HepG2 (cell line): ENCODE data around the gene MAPK7. TPM values are rescaled to one million over a fixed set of nuclear protein-coding genes. Genes with fewer than 3 reads are reported as not detected.
A peak's percentile ranks its signal among the peaks of the same experiment; 100 is the strongest.

Experiments
- BORCS8-MEF2B ChIP-seq: sonication (generic); formaldehyde crosslinking; IDR thresholded peaks from 2 replicates; pipeline ENCODE4 v1.8.0; 2022; ENCODE audit warnings: mild to moderate bottlenecking, missing genetic modification reagents
- CEBPZ ChIP-seq: IDR thresholded peaks from 2 replicates; pipeline ENCODE4 v1.6.1; 2012; ENCODE audit warnings: low read length, improper control_type of control experiment
- EED ChIP-seq: sonication (generic); formaldehyde crosslinking; IDR thresholded peaks from 2 replicates; pipeline ENCODE4 v1.5.0; 2020; ENCODE audit warnings: mild to moderate bottlenecking, missing genetic modification reagents
- ETS1 ChIP-seq: sonication (generic); formaldehyde crosslinking; IDR thresholded peaks from 2 replicates; pipeline ENCODE4 v1.4.0; 2020; ENCODE audit warnings: missing genetic modification reagents
- FOXJ3 ChIP-seq: sonication (generic); formaldehyde crosslinking; IDR thresholded peaks from 2 replicates; pipeline ENCODE4 v1.4.0; 2020; ENCODE audit warnings: missing genetic modification reagents, mild to moderate bottlenecking, borderline replicate concordance
- GATAD1 ChIP-seq: IDR thresholded peaks from 2 replicates; pipeline ENCODE4 v1.6.1; 2016; ENCODE audit warnings: missing genetic modification reagents, missing compliant biosample characterization
- HCFC1 ChIP-seq: fragments of 150-350 bp; IDR thresholded peaks from 2 replicates; pipeline ENCODE4 v1.6.1; 2014; ENCODE audit warnings: low read depth, low read length
- KAT2B ChIP-seq: fragments of 150-350 bp; IDR thresholded peaks from 2 replicates; pipeline ENCODE4 v1.6.1; 2014; ENCODE audit warnings: low read depth, low read length, borderline replicate concordance
- KLF15 ChIP-seq: sonication (generic); formaldehyde crosslinking; IDR thresholded peaks from 2 replicates; pipeline ENCODE4 v1.8.1; 2023; ENCODE audit warnings: borderline replicate concordance, mild to moderate bottlenecking, inconsistent platforms, missing genetic modification reagents, mixed read lengths
- NFYC ChIP-seq: IDR thresholded peaks from 2 replicates; pipeline ENCODE4 v1.6.1; 2016; ENCODE audit warnings: missing genetic modification reagents, missing compliant biosample characterization
- RAD21 ChIP-seq: fragments of 450-650 bp; formaldehyde crosslinking; IDR thresholded peaks from 2 replicates; pipeline ENCODE4 v1.5.0; 2020; ENCODE audit warnings: mild to moderate bottlenecking
- RBAK ChIP-seq: sonication (generic); formaldehyde crosslinking; IDR thresholded peaks from 2 replicates; pipeline ENCODE4 v1.5.1; 2020; ENCODE audit warnings: mild to moderate bottlenecking, missing genetic modification reagents
- SAFB2 ChIP-seq: sonication (generic); formaldehyde crosslinking; IDR thresholded peaks from 2 replicates; pipeline ENCODE4 v1.5.1; 2020; ENCODE audit warnings: missing genetic modification reagents, low read depth, mild to moderate bottlenecking, borderline replicate concordance
- TEAD3 ChIP-seq: optimal IDR thresholded peaks from 2 replicates; pipeline ENCODE3; 2016; ENCODE audit warnings: borderline replicate concordance
- TFDP2 ChIP-seq: sonication (generic); formaldehyde crosslinking; IDR thresholded peaks from 2 replicates; pipeline ENCODE4 v1.4.0; 2020; ENCODE audit warnings: missing genetic modification reagents
- ZBTB43 ChIP-seq: sonication (generic); formaldehyde crosslinking; conservative IDR thresholded peaks from 2 replicates; pipeline ENCODE4 v1.4.0; 2020; ENCODE audit warnings: missing genetic modification reagents
- ZNF10 ChIP-seq: sonication (generic); formaldehyde crosslinking; IDR thresholded peaks from 2 replicates; pipeline ENCODE4 v1.4.0; 2020; ENCODE audit warnings: mild to moderate bottlenecking, low read depth, missing genetic modification reagents, borderline replicate concordance
- ZNF367 ChIP-seq: sonication (generic); formaldehyde crosslinking; IDR thresholded peaks from 2 replicates; pipeline ENCODE4 v1.4.0; 2020; ENCODE audit warnings: missing genetic modification reagents, borderline replicate concordance
- ZNF468 ChIP-seq: sonication (generic); formaldehyde crosslinking; IDR thresholded peaks from 2 replicates; pipeline ENCODE4 v1.8.0; 2022; ENCODE audit warnings: mild to moderate bottlenecking, moderate library complexity, missing genetic modification reagents
- ZNF691 ChIP-seq: sonication (generic); formaldehyde crosslinking; IDR thresholded peaks from 2 replicates; pipeline ENCODE4 v1.4.0; 2020; ENCODE audit warnings: missing genetic modification reagents, low read depth, mild to moderate bottlenecking, borderline replicate concordance
- ZZZ3 ChIP-seq: sonication (generic); formaldehyde crosslinking; IDR thresholded peaks from 2 replicates; pipeline ENCODE4 v1.4.0; 2020; ENCODE audit warnings: missing genetic modification reagents, mild to moderate bottlenecking, borderline replicate concordance
- polyA plus RNA-seq, 8 experiments: library from polyadenylated mRNA; depleted of rRNA in 3 of 8; stranded (reverse) in 7 of 8; unstranded in 1 of 8; fragments of >200 nt; fragmentation: Illumina TruSeq in 4 of 8; extraction: Trizol in 4 of 8; gene quantifications; 2 replicates each; pipeline versions ENCODE4 v1.2.1 to v1.2.3, GENCODE V29; 2011 to 2016; ENCODE audit warnings: low read depth in 4 of 8, missing spikeins in 1 of 8, mixed read lengths in 1 of 8; ENCODE audit not compliant: insufficient read depth in 1 of 8
- total RNA-seq, 5 experiments: library from RNA; depleted of rRNA; stranded (reverse); fragments of >200 nt; fragmentation: Illumina TruSeq; extraction: Trizol; gene quantifications; 2 replicates each; pipeline ENCODE4 v1.2.3, GENCODE V29; 2016; ENCODE audit warnings: low read depth in 1 of 5

The MAPK7 gene
- total and polyA plus RNA-seq, 2 of the 13 experiments (the other 11 are each of a cell fraction or from before 2014, with no cell fraction given) = 2.9 to 5.9 TPM

GRCh38 chr17:19377602-19378415 lies 489 bp upstream of the MAPK7 start (continued):
- no peak for TF ChIP-seq ETS1 (CRISPR knock-in tag)
- peak; percentile 62 for TF ChIP-seq TFDP2 (CRISPR knock-in tag)
- TF ChIP-seq KLF15 (CRISPR knock-in tag) = no peak
- TF ChIP-seq HCFC1 = peak; percentile 62
- no peak for TF ChIP-seq ZNF468 (CRISPR knock-in tag)
- no peak for TF ChIP-seq ZBTB43 (CRISPR knock-in tag)
- no peak for TF ChIP-seq ZNF10 (CRISPR knock-in tag)
- TF ChIP-seq TEAD3 (CRISPR knock-in tag) = peak; percentile 33
- peak; percentile 70; the same call in 1 of the 2 replicates for TF ChIP-seq FOXJ3 (CRISPR knock-in tag)
- no peak; the same call in none of the 2 replicates for TF ChIP-seq ZNF691
- TF ChIP-seq EED (CRISPR knock-in tag) = no peak
- no peak for TF ChIP-seq CEBPZ
- peak; percentile 49; the same call in 1 of the 2 replicates for TF ChIP-seq RAD21
- no peak for TF ChIP-seq RBAK
- 0 out of 2 replicates have a peak, but pooled peaks have one; percentile 87 for TF ChIP-seq NFYC (CRISPR knock-in tag)
- TF ChIP-seq SAFB2 (CRISPR knock-in tag) = peak; percentile 75; the same call in 1 of the 2 replicates
- no peak for TF ChIP-seq KAT2B
- TF ChIP-seq BORCS8-MEF2B (CRISPR knock-in tag) = no peak
- TF ChIP-seq ZNF367 (CRISPR knock-in tag) = no peak
- TF ChIP-seq ZZZ3 = no peak; the same call in 1 of the 2 replicates
- peak; percentile 89 for TF ChIP-seq GATAD1
